GM23248 (cell line): ENCODE data around the gene GLE1. TPM values are rescaled to one million over a fixed set of nuclear protein-coding genes. Genes with fewer than 3 reads are reported as not detected.

Experiments used
- DNase-seq: peaks from one replicate; pipeline ENCODE4 v3.0.0-alpha.2; 2015
- H2AFZ ChIP-seq: fragments of 200-600 bp; sonication (generic); 2 replicates; pipeline ENCODE4 v1.6.1; 2016; ENCODE audit warnings: antibody characterized with exemption
- H3F3A ChIP-seq: fragments of 200-600 bp; sonication (generic); 2 replicates; pipeline ENCODE4 v1.6.1; 2016; ENCODE audit warnings: mild to moderate bottlenecking, antibody characterized with exemption, mixed run types; ENCODE audit not compliant: insufficient read depth
- H3K27ac ChIP-seq: fragments of 200-600 bp; sonication (generic); 2 replicates; pipeline ENCODE4 v1.5.1; 2016; ENCODE audit warnings: mild to moderate bottlenecking
- H3K27me3 ChIP-seq: fragments of 200-600 bp; sonication (generic); replicated peaks from 2 replicates; pipeline ENCODE4 v1.6.1; 2016; ENCODE audit warnings: mild to moderate bottlenecking; ENCODE audit not compliant: insufficient read depth
- H3K36me3 ChIP-seq: fragments of 200-600 bp; sonication (generic); 2 replicates; pipeline ENCODE4 v1.6.1; 2016; ENCODE audit warnings: low read depth, mild to moderate bottlenecking
- H3K4me1 ChIP-seq: fragments of 200-600 bp; sonication (generic); 2 replicates; pipeline ENCODE4 v1.6.1; 2016; ENCODE audit warnings: mild to moderate bottlenecking; ENCODE audit not compliant: insufficient read depth
- H3K4me2 ChIP-seq: fragments of 200-600 bp; sonication (generic); one replicate; pipeline ENCODE4 v1.6.1; 2016; ENCODE audit warnings: mild to moderate bottlenecking; ENCODE audit not compliant: unreplicated experiment
- H3K4me3 ChIP-seq: fragments of 200-600 bp; sonication (generic); 2 replicates; pipeline ENCODE4 v1.5.1; 2016; ENCODE audit warnings: mild to moderate bottlenecking
- H3K79me2 ChIP-seq: fragments of 200-600 bp; sonication (generic); 2 replicates; pipeline ENCODE4 v1.6.1; 2016; ENCODE audit warnings: mild to moderate bottlenecking; ENCODE audit not compliant: insufficient read depth
- H3K9ac ChIP-seq: fragments of 200-600 bp; sonication (generic); 2 replicates; pipeline ENCODE4 v1.6.1; 2016; ENCODE audit warnings: mild to moderate bottlenecking
- H3K9me2 ChIP-seq: fragments of 200-600 bp; sonication (generic); 2 replicates; pipeline ENCODE4 v1.6.1; 2016; ENCODE audit warnings: mixed run types, mild to moderate bottlenecking, moderate library complexity; ENCODE audit not compliant: insufficient read depth
- H3K9me3 ChIP-seq: fragments of 200-600 bp; sonication (generic); one replicate; pipeline ENCODE4 v1.6.1; 2017; ENCODE audit warnings: low read depth
- H4K20me1 ChIP-seq: fragments of 200-600 bp; sonication (generic); 2 replicates; pipeline ENCODE4 v1.6.0; 2016; ENCODE audit not compliant: insufficient read depth
- EZH2 ChIP-seq: fragments of 200-600 bp; sonication (generic); IDR thresholded peaks from 2 replicates; pipeline ENCODE4 v1.6.1; 2018; ENCODE audit warnings: antibody characterized with exemption, mild to moderate bottlenecking; ENCODE audit not compliant: insufficient read depth, poor library complexity, severe bottlenecking
- EZH2phosphoT487 ChIP-seq: fragments of 200-600 bp; sonication (generic); IDR thresholded peaks from 2 replicates; pipeline ENCODE4 v1.6.1; 2018; ENCODE audit warnings: antibody characterized with exemption, moderate library complexity, mild to moderate bottlenecking, low read depth; ENCODE audit not compliant: insufficient read depth
- WGBS, 2 experiments: methylation state at CpG; one replicate each; pipeline ENCODE4 v1.1.6; 2015 to 2017; ENCODE audit warnings: low lambda C conversion rate in 2 of 2, low coverage in 1 of 2; ENCODE audit errors: missing lambda C conversion rate in 2 of 2; 5-methylcytosine and 5-hydroxymethylcytosine counted together
- in situ Hi-C: fragments of 300-500 bp; cut with MboI; formaldehyde crosslinking; loops from 2 replicates; pipeline ENCODE4 v1.15.0; 2020
- polyA plus RNA-seq: library from polyadenylated mRNA; unstranded; fragments of >200 nt; fragmentation: Nextera tagmentation; extraction: Ambion mirVana; gene quantifications from 2 replicates; pipeline ENCODE4 v1.2.1, GENCODE V29; 2016
- total RNA-seq: library from RNA; depleted of rRNA; stranded (reverse); fragments of >200 nt; shearing (Covaris generic); gene quantifications from 2 replicates; pipeline ENCODE4 v1.2.3, GENCODE V29; 2014

Gene GLE1
- total and polyA plus RNA-seq, 2 experiments from 2014 or later = 18.1 to 27.1 TPM

DNA sequence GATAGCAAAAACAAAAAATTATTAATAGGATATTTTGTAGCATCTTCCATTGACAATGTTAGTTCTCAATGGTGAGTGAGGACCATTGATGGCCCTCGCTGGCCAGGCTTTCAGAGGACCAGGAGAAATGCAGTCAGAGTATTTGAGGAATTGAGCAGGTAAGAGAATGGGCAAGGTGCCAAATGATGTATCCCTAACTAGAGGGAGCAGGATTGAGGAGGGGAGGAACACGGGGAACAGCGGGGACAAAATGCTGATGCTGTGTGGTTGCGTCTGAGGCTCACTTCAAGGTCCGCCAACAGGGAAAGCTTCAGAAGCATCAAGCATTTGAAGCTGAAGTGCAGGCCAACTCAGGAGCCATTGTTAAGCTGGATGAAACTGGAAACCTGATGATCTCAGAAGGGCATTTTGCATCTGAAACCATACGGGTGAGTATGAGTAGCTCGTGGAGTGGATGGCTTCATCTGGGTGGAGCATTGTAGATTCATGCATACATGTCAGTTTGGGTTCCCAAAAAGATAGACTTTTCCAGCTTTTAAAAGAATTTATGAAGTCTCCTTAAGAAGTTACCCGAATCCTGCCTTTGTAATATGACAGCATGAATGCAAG lies 64.1 kb downstream of the GLE1 start:
- no peaks in the 10 kb centered on the region for H3K27me3 ChIP-seq
- DNase-seq = peak; percentile 46
- peak overlapping the region; percentile 4; the same call in 1 of the 2 replicates for H3K27ac ChIP-seq
- H3K9me3 ChIP-seq = no peaks in the 10 kb centered on the region
- H3K36me3 ChIP-seq = peaks cover 77% of the 10 kb centered on the region
- H3K4me3 ChIP-seq = no peak overlapping the region
- no peak overlapping the region for H3K9ac ChIP-seq
- no peak overlapping the region for H2AFZ ChIP-seq
- no peaks in the 10 kb centered on the region for H3K9me2 ChIP-seq
- H3K4me2 ChIP-seq = no peak overlapping the region
- H3F3A ChIP-seq = peaks cover 24% of the 10 kb centered on the region
- H3K4me1 ChIP-seq = no peaks in the 10 kb centered on the region
- peaks cover 14% of the 10 kb centered on the region; the same call in 1 of the 2 replicates for H4K20me1 ChIP-seq
- 75 to 77% methylated on average over 8 of the region's 8 CpGs for WGBS, 2 experiments
- TF ChIP-seq EZH2 (no peak), EZH2phosphoT487 (no peak)
- in situ Hi-C loops = no loop called here
- peaks cover 98% of the 10 kb centered on the region for H3K79me2 ChIP-seq

DNA sequence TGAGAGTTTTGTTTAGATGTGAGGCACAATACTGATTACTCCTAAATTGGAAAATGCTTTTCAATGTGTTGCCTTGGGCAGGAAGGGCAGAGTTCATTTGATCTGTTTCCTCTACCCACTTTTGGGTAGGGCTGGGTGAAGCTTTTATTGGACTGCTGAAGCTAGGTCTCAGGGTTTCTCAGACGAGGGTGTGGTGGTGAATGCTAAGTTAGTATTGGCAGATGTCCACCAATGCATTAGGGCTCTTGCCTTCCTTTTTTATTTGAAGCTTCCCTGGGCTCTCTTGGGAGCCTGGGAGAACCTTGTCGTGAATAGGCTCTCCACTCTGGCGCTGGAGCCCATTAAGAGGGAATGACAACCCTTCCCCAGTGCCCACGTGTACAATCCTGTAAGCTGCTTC lies 71.0 kb downstream of the GLE1 start:
- Histone ChIP-seq H3K27ac (peak overlapping the region; percentile 50), H3K9me3 (no peaks in the 10 kb centered on the region), H2AFZ (no peak overlapping the region), H3K9ac (peak overlapping the region; percentile 32; the same call in 1 of the 2 replicates), H3K9me2 (no peaks in the 10 kb centered on the region), H4K20me1 (peaks cover 4% of the 10 kb centered on the region; the same call in 1 of the 2 replicates), H3K4me3 (no peak overlapping the region), H3F3A (peaks cover 26% of the 10 kb centered on the region), H3K79me2 (peaks cover 68% of the 10 kb centered on the region), H3K27me3 (no peaks in the 10 kb centered on the region), H3K4me2 (peak overlapping the region; percentile 54), H3K4me1 (peaks cover 15% of the 10 kb centered on the region), H3K36me3 (peaks cover 89% of the 10 kb centered on the region)
- WGBS, 2 experiments = 58 to 62% methylated on average over 4 of the region's 4 CpGs
- no peak for TF ChIP-seq EZH2phosphoT487
- no peak for TF ChIP-seq EZH2
- in situ Hi-C loops = no loop called here
- DNase-seq = peak; percentile 65

DNA sequence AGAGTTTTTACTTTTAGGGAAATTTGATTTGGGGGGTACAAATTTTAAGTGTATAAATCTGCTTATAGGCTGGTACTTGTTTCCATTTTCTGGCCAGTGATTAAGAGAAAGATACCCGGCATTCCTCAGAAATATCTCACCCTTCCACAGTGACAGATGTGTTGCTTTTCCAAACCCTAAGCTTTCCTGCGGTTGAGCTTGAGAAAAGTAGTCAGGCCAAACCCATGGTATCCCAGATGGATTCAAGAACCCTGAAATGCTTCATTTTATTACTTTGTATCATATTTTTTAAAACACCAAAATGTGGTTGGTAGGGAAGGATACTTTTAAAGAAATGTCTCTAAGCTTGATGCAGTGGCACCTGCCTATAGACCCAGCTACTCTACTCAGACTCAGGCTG lies 71.4 kb downstream of the GLE1 start:
- peaks cover 89% of the 10 kb centered on the region for H3K36me3 ChIP-seq
- peak overlapping the region; percentile 50 for H3K27ac ChIP-seq
- peaks cover 63% of the 10 kb centered on the region for H3K79me2 ChIP-seq
- H3K4me1 ChIP-seq = peaks cover 15% of the 10 kb centered on the region
- H3K4me3 ChIP-seq = no peak overlapping the region
- H3K9ac ChIP-seq = peak overlapping the region; percentile 32; the same call in 1 of the 2 replicates
- peak overlapping the region; percentile 54 for H3K4me2 ChIP-seq
- in situ Hi-C loops = no loop called here
- H3K27me3 ChIP-seq = no peaks in the 10 kb centered on the region
- TF ChIP-seq EZH2 (no peak), EZH2phosphoT487 (no peak)
- H3F3A ChIP-seq = peaks cover 26% of the 10 kb centered on the region
- H3K9me2 ChIP-seq = no peaks in the 10 kb centered on the region
- 93 to 98% methylated on average over 2 of the region's 2 CpGs for WGBS, 2 experiments
- H3K9me3 ChIP-seq = no peaks in the 10 kb centered on the region
- no peak overlapping the region for H2AFZ ChIP-seq
- H4K20me1 ChIP-seq = peaks cover 4% of the 10 kb centered on the region; the same call in 1 of the 2 replicates
- peak; percentile 22 for DNase-seq

DNA sequence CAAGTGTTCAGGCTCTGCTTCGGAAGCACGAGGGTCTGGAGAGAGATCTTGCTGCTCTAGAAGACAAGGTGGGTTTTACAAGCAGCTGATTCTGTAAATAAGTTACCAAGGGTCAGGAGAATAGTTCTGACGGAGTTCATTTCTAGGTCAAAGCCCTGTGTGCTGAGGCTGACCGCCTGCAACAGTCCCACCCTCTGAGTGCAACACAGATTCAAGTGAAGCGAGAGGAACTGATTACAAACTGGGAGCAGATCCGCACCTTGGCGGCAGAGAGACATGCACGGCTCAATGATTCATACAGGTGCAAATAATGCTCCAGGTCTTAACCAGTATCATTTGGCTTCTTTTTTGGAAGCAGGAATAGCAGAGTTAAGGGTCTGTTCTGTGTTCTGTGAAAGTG lies 72.7 kb downstream of the GLE1 start:
- H3K79me2 ChIP-seq = peaks cover 53% of the 10 kb centered on the region
- peaks cover 4% of the 10 kb centered on the region; the same call in 1 of the 2 replicates for H4K20me1 ChIP-seq
- no peak overlapping the region for H3K9ac ChIP-seq
- H3K9me2 ChIP-seq = no peaks in the 10 kb centered on the region
- no peaks in the 10 kb centered on the region for H3K9me3 ChIP-seq
- WGBS, 2 experiments = 96 to 98% methylated on average over 8 of the region's 8 CpGs
- TF ChIP-seq EZH2 (no peak), EZH2phosphoT487 (no peak)
- H3K4me2 ChIP-seq = no peak overlapping the region
- H3K36me3 ChIP-seq = peaks cover 93% of the 10 kb centered on the region
- H3F3A ChIP-seq = peaks cover 39% of the 10 kb centered on the region
- no peaks in the 10 kb centered on the region for H3K27me3 ChIP-seq
- H3K4me3 ChIP-seq = no peak overlapping the region
- H2AFZ ChIP-seq = no peak overlapping the region
- H3K27ac ChIP-seq = no peak overlapping the region
- in situ Hi-C loops = no loop called here
- no peak for DNase-seq
- H3K4me1 ChIP-seq = peaks cover 15% of the 10 kb centered on the region
